Epithelial cell of alveolus of lung (primary cell): ENCODE data around the gene EBP. TPM values are rescaled to one million over a fixed set of nuclear protein-coding genes. Genes with fewer than 3 reads are reported as not detected.

Experiments
- total RNA-seq: library from RNA; depleted of rRNA; stranded (reverse); fragments of >200 nt; gene quantifications from 2 replicates; pipeline ENCODE4 v1.2.1, GENCODE V29; 2015

The EBP gene
- 41.4 and 143 TPM in 2 replicates for total RNA-seq

GRCh38 chrX:48521353-48522243 lies at the start of gene EBP:
EBP (plus strand) TSS chrX:48521808; CDS start chrX:48523772, 1,964 bp downstream.

GRCh38 chrX:48475774-48476577 lies 45.6 kb upstream of the EBP start, which contains the start of gene FTSJ1:
FTSJ1 (plus strand) TSS chrX:48476199; CDS start chrX:48478048, 1,849 bp downstream.

GRCh38 chrX:48508400-48509244 lies 13.0 kb upstream of the EBP start, which contains the start of gene PORCN:
PORCN (plus strand) TSS chrX:48508992; CDS start chrX:48509821, 829 bp downstream.

GRCh38 chrX:48539345-48540027 lies 17.9 kb downstream of the EBP start, which contains the start of gene TBC1D25:
TBC1D25 (plus strand) TSS chrX:48539714; CDS start chrX:48539798, 84 bp downstream.

GRCh38 chrX:48574270-48575266 lies 53.0 kb downstream of the EBP start, which contains the start of gene RBM3:
RBM3 (plus strand) TSS chrX:48574484; CDS start chrX:48575181, 697 bp downstream.

Other genes starting within 250 kb of the EBP start
- not detected in 2 replicates for gene SSX3, start 165.1 kb upstream of the EBP start, total RNA-seq
- not detected in 2 replicates for gene SSX4, start 138.3 kb upstream of the EBP start, total RNA-seq
- gene SSX4B, start 109.8 kb upstream of the EBP start, total RNA-seq: not detected in 2 replicates
- gene SLC38A5, start 51.5 kb upstream of the EBP start, total RNA-seq: 42.2 and 78.2 TPM in 2 replicates
- 68.1 and 78.2 TPM in 2 replicates for gene FTSJ1, start 45.6 kb upstream of the EBP start, total RNA-seq
- gene PORCN, start 12.8 kb upstream of the EBP start, total RNA-seq: 20.2 and 32.2 TPM in 2 replicates
- 7.9 and 10.0 TPM in 2 replicates for gene TBC1D25, start 17.9 kb downstream of the EBP start, total RNA-seq
- gene RBM3, start 52.7 kb downstream of the EBP start, total RNA-seq: 198 and 260 TPM in 2 replicates
- 165 and 216 TPM in 2 replicates for gene WDR13, start 75.7 kb downstream of the EBP start, total RNA-seq
- 0.13 and 0.48 TPM in 2 replicates for gene WAS, start 162.0 kb downstream of the EBP start, total RNA-seq
- gene SUV39H1, start 174.9 kb downstream of the EBP start, total RNA-seq: 4.4 and 12.4 TPM in 2 replicates
- not detected in 2 replicates for gene GLOD5, start 239.9 kb downstream of the EBP start, total RNA-seq